Fibroblast of lung (primary cell): ENCODE measurements around the gene GBX2.

Experiments
- EZH2 ChIP-seq: IDR thresholded peaks from 2 replicates; pipeline ENCODE4 v1.5.1; 2012; ENCODE audit warnings: low read length, control low read depth, mild to moderate bottlenecking; ENCODE audit errors: missing control alignments
- TF ChIP-seq, protein P1 (sequence below), 2 donors: IDR thresholded peaks in 1 of 2; conservative IDR thresholded peaks in 1 of 2; 1 replicate in 1 of 2; 2 replicates in 1 of 2; pipeline ENCODE4 v1.5.1; 2011 to 2012; ENCODE audit warnings: low read length in 2 of 2, control low read depth in 1 of 2, inconsistent platforms in 1 of 2, low read depth in 1 of 2, mild to moderate bottlenecking in 1 of 2

DNA sequence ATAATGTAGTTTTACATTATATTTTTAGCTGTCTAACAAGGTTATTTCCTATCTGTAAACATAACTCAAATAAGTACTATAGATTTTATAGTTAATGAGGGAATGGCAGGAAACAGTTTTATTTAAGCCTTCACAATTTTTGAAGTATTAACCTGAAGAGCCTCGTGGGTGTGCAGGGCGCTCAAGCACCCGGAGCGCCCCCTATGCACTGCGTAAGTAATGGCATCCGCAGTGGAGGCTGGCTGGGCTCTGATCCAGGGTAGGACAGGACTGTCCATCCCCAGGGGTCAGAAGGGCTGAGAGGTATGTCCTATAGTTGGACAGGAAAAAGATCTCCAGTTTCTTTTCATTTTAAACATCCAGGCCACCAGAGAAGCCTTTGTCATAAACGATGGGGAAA lies 8.2 kb upstream of the GBX2 start:
- TF ChIP-seq, protein P1, sequence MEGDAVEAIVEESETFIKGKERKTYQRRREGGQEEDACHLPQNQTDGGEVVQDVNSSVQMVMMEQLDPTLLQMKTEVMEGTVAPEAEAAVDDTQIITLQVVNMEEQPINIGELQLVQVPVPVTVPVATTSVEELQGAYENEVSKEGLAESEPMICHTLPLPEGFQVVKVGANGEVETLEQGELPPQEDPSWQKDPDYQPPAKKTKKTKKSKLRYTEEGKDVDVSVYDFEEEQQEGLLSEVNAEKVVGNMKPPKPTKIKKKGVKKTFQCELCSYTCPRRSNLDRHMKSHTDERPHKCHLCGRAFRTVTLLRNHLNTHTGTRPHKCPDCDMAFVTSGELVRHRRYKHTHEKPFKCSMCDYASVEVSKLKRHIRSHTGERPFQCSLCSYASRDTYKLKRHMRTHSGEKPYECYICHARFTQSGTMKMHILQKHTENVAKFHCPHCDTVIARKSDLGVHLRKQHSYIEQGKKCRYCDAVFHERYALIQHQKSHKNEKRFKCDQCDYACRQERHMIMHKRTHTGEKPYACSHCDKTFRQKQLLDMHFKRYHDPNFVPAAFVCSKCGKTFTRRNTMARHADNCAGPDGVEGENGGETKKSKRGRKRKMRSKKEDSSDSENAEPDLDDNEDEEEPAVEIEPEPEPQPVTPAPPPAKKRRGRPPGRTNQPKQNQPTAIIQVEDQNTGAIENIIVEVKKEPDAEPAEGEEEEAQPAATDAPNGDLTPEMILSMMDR (conservative IDR thresholded peaks at IDR 0.05 in 1 of 2, IDR thresholded peaks at IDR 0.05 in 1 of 2; ENCODE audit: low read depth in 1 of 2, low read length in 2 of 2), result peak; percentile 30 to 57
- no peak for TF ChIP-seq EZH2
